OCI-M1 (cell line): ENCODE results near the gene THEM5.

ENCODE experiments used
- DNase-seq: peaks from one replicate; lab custom pipeline; 2025; lab: John Stamatoyannopoulos, UW

The THEM5 gene

GRCh38 chr1:151819976-151820623 lies 33.4 kb downstream of the THEM5 start:
- no peak for DNase-seq

- DNase-seq, result no peak
Observed at GRCh38 chr1:151819227-151819835, 34.2 kb downstream of the THEM5 start.

GRCh38 chr1:151817353-151817730 lies 36.2 kb downstream of the THEM5 start:
- DNase-seq, result no peak

- no peak for DNase-seq
Observed at GRCh38 chr1:151816548-151817352, 36.8 kb downstream of the THEM5 start.

GRCh38 chr1:151815716-151816327 lies 37.7 kb downstream of the THEM5 start:
- no peak for DNase-seq

- DNase-seq, result no peak
Observed at GRCh38 chr1:151814971-151815545, 38.5 kb downstream of the THEM5 start.

- DNase-seq, result no peak
Observed at GRCh38 chr1:151814426-151814825, 39.1 kb downstream of the THEM5 start.

- no peak for DNase-seq
Observed at GRCh38 chr1:151813271-151813977, 40.1 kb downstream of the THEM5 start.

GRCh38 chr1:151811181-151811580 lies 42.3 kb downstream of the THEM5 start:
- no peak for DNase-seq

GRCh38 chr1:151809985-151810556 lies 43.4 kb downstream of the THEM5 start:
- no peak for DNase-seq

GRCh38 chr1:151809290-151809984 lies 44.1 kb downstream of the THEM5 start:
- DNase-seq, result no peak

- DNase-seq, result no peak
Observed at GRCh38 chr1:151807766-151808165, 45.7 kb downstream of the THEM5 start.

GRCh38 chr1:151807131-151807530 lies 46.4 kb downstream of the THEM5 start:
- DNase-seq, result no peak

GRCh38 chr1:151806170-151806569 lies 47.3 kb downstream of the THEM5 start:
- no peak for DNase-seq

- DNase-seq, result no peak
Observed at GRCh38 chr1:151805066-151805820, 48.3 kb downstream of the THEM5 start, which contains the start of gene LINGO4. TSS of gene LINGO4 (minus strand) at chr1:151805419. CDS start at chr1:151802704, 2,715 bp downstream.

GRCh38 chr1:151803915-151804314 lies 49.6 kb downstream of the THEM5 start:
- no peak for DNase-seq

GRCh38 chr1:151803164-151803563 lies 50.3 kb downstream of the THEM5 start:
- DNase-seq, result no peak

- no peak for DNase-seq
Observed at GRCh38 chr1:151802372-151802771, 51.1 kb downstream of the THEM5 start.

- DNase-seq, result no peak
Observed at GRCh38 chr1:151801846-151802245, 51.7 kb downstream of the THEM5 start.

- no peak for DNase-seq
Observed at GRCh38 chr1:151801310-151801820, 52.1 kb downstream of the THEM5 start.
